Measurements from ENCODE around the gene RAD51B.

Gene RAD51B

DNA sequence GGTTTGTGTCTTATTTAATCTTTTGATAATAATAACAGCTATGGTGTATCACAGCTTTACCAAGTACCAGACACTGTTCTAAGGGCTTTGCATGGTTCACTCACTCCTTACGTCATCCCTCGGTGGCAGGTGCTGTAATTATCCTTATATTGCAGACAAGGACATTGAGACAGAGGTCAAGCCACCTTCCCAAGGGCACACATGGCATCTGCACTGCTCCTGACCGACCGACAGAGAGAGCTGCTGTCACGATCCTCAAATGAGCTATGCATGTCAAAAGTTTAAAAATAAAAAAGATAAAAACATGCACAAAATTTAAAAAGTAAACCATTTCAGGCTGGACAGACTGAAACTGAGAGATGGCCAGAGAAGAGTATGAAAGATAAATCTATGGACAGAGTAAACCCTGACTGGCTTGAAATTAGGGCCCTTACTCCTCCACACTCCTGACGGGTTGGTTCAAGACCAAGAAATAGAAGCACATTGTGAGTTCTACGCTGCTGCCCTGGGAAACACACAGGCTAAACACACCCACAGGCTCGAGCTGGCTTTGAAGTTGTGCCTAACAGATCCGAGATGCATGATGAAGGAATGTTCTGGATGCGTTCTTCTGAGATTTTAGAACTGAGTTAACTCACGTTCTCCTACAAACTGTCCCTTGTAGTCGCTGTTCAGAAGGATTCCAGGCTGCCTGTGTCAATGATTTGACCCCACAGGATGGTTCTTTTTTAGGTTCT, 704.6 kb downstream of the RAD51B start:
- ChIA-PET POLR2A (no interaction called here), CTCF (interaction anchor here (0.6 kb wide), 1 partner anchor 387 kb away, joined by 3 read pairs; no protein-coding TSS in a partner anchor)
- TF ChIP-seq ZNF623 (tag by site-specific recombination; IDR thresholded peaks at IDR 0.05): no peak
- no peak for TF ChIP-seq ZNF561 (tag by site-specific recombination; IDR thresholded peaks at IDR 0.05; ENCODE audit: borderline replicate concordance)
- TF ChIP-seq YY1 (tag by site-specific recombination; IDR thresholded peaks at IDR 0.05): no peak
- no peak for TF ChIP-seq RBAK (tag by site-specific recombination; IDR thresholded peaks at IDR 0.05)
- no peak for TF ChIP-seq KLF1 (tag by site-specific recombination; IDR thresholded peaks at IDR 0.05)
- Histone ChIP-seq H3K4me3 (ENCODE audit: low read depth, low read length) (no peak overlapping the region), H3K27ac (ENCODE audit: extremely low read depth, low read depth, low read length) (no peak overlapping the region), H3K36me3 (ENCODE audit: control insufficient read depth in 2 of 2, insufficient read depth in 1 of 2, low read length in 2 of 2) (no peaks in the 10 kb centered on the region), H3K9me3 (ENCODE audit: control insufficient read depth, insufficient read depth, low read depth, low read length) (no peaks in the 10 kb centered on the region), H3K4me1 (ENCODE audit: control insufficient read depth, insufficient read depth, low read length) (no peaks in the 10 kb centered on the region)

DNA sequence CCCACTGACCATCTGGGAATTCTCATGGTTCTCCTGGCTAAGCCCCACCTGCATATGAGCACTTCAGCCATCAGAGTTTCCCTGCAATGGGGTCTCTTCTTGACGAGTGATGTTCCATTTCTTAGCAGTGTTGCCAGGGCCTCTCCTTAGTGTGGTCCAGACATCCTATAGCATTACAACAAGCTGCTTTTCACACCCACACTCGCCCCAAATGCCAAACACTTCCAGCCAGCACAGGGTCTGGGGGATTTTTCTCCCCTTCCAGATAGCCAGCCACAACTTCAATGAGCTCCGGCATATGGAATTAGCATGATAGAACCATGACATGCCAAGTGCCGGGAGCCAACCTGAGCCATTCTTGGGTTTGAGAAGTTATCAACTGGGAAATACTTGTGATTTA, 705.9 kb downstream of the RAD51B start:
- Histone ChIP-seq H3K36me3 (ENCODE audit: control insufficient read depth in 2 of 2, insufficient read depth in 1 of 2, low read length in 2 of 2) (no peaks in the 10 kb centered on the region), H3K4me1 (ENCODE audit: control insufficient read depth, insufficient read depth, low read length) (no peaks in the 10 kb centered on the region), H3K4me3 (ENCODE audit: low read depth, low read length) (no peak overlapping the region), H3K9me3 (ENCODE audit: control insufficient read depth, insufficient read depth, low read depth, low read length) (no peaks in the 10 kb centered on the region), H3K27ac (ENCODE audit: extremely low read depth, low read depth, low read length) (no peak overlapping the region)
- ChIA-PET POLR2A (no interaction called here), CTCF (interaction anchor here (0.6 to 1.1 kb wide), 3 partner anchors 219 to 591 kb away, joined by 3 to 4 read pairs (median 3); no protein-coding TSS in a partner anchor)
- TF ChIP-seq ZNF394 (tag by site-specific recombination; IDR thresholded peaks at IDR 0.05; ENCODE audit: borderline replicate concordance) (no peak), ZNF510 (tag by site-specific recombination; IDR thresholded peaks at IDR 0.05; ENCODE audit: insufficient replicate concordance) (no peak), PRDM1 (tag by site-specific recombination; IDR thresholded peaks at IDR 0.05) (no peak), KLF7 (tag by site-specific recombination; IDR thresholded peaks at IDR 0.05; ENCODE audit: borderline replicate concordance) (no peak), ZFP3 (tag by site-specific recombination; IDR thresholded peaks at IDR 0.05; ENCODE audit: low read depth) (no peak), ZBTB7A (tag by site-specific recombination; IDR thresholded peaks at IDR 0.05; ENCODE audit: low read depth) (no peak), ZNF24 (tag by site-specific recombination; IDR thresholded peaks at IDR 0.05) (no peak), ZNF223 (tag by site-specific recombination; IDR thresholded peaks at IDR 0.05) (no peak), ZNF133 (tag by site-specific recombination; IDR thresholded peaks at IDR 0.05) (no peak), ZNF530 (tag by site-specific recombination; IDR thresholded peaks at IDR 0.05; ENCODE audit: low read depth) (no peak), ZNF473 (tag by site-specific recombination; IDR thresholded peaks at IDR 0.05) (no peak), ZBTB1 (tag by site-specific recombination; IDR thresholded peaks at IDR 0.05) (no peak), ZBTB21 (tag by site-specific recombination; IDR thresholded peaks at IDR 0.05) (no peak), ZNF174 (tag by site-specific recombination; IDR thresholded peaks at IDR 0.05) (no peak)
- TF ChIP-seq, protein P1, sequence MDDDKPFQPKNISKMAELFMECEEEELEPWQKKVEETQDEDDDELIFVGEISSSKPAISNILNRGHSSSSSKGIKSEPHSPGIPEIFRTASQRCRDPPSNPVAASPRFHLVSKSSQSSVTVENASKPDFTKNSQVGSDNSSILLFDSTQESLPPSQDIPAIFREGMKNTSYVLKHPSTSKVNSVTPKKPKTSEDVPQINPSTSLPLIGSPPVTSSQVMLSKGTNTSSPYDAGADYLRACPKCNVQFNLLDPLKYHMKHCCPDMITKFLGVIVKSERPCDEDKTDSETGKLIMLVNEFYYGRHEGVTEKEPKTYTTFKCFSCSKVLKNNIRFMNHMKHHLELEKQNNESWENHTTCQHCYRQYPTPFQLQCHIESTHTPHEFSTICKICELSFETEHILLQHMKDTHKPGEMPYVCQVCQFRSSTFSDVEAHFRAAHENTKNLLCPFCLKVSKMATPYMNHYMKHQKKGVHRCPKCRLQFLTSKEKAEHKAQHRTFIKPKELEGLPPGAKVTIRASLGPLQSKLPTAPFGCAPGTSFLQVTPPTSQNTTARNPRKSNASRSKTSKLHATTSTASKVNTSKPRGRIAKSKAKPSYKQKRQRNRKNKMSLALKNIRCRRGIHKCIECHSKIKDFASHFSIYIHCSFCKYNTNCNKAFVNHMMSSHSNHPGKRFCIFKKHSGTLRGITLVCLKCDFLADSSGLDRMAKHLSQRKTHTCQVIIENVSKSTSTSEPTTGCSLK (tag by site-specific recombination; IDR thresholded peaks at IDR 0.05): no peak
- TF ChIP-seq, protein P2, sequence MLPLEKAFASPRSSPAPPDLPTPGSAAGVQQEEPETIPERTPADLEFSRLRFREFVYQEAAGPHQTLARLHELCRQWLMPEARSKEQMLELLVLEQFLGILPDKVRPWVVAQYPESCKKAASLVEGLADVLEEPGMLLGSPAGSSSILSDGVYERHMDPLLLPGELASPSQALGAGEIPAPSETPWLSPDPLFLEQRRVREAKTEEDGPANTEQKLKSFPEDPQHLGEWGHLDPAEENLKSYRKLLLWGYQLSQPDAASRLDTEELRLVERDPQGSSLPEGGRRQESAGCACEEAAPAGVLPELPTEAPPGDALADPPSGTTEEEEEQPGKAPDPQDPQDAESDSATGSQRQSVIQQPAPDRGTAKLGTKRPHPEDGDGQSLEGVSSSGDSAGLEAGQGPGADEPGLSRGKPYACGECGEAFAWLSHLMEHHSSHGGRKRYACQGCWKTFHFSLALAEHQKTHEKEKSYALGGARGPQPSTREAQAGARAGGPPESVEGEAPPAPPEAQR (tag by site-specific recombination; IDR thresholded peaks at IDR 0.05): no peak
- TF ChIP-seq, protein P3, sequence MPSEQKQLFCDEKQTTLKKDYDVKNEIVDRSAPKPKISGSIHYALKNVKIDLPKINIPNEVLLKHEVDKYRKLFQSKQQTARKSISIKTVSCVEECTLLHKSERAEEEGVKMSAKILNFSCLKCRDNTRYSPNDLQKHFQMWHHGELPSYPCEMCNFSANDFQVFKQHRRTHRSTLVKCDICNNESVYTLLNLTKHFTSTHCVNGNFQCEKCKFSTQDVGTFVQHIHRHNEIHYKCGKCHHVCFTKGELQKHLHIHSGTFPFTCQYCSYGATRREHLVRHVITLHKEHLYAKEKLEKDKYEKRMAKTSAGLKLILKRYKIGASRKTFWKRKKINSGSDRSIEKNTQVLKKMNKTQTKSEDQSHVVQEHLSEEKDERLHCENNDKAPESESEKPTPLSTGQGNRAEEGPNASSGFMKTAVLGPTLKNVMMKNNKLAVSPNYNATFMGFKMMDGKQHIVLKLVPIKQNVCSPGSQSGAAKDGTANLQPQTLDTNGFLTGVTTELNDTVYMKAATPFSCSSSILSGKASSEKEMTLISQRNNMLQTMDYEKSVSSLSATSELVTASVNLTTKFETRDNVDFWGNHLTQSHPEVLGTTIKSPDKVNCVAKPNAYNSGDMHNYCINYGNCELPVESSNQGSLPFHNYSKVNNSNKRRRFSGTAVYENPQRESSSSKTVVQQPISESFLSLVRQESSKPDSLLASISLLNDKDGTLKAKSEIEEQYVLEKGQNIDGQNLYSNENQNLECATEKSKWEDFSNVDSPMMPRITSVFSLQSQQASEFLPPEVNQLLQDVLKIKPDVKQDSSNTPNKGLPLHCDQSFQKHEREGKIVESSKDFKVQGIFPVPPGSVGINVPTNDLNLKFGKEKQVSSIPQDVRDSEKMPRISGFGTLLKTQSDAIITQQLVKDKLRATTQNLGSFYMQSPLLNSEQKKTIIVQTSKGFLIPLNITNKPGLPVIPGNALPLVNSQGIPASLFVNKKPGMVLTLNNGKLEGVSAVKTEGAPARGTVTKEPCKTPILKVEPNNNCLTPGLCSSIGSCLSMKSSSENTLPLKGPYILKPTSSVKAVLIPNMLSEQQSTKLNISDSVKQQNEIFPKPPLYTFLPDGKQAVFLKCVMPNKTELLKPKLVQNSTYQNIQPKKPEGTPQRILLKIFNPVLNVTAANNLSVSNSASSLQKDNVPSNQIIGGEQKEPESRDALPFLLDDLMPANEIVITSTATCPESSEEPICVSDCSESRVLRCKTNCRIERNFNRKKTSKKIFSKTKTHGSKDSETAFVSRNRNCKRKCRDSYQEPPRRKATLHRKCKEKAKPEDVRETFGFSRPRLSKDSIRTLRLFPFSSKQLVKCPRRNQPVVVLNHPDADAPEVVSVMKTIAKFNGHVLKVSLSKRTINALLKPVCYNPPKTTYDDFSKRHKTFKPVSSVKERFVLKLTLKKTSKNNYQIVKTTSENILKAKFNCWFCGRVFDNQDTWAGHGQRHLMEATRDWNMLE (tag by site-specific recombination; conservative IDR thresholded peaks at IDR 0.05; ENCODE audit: low read depth): no peak
- TF ChIP-seq, protein P4, sequence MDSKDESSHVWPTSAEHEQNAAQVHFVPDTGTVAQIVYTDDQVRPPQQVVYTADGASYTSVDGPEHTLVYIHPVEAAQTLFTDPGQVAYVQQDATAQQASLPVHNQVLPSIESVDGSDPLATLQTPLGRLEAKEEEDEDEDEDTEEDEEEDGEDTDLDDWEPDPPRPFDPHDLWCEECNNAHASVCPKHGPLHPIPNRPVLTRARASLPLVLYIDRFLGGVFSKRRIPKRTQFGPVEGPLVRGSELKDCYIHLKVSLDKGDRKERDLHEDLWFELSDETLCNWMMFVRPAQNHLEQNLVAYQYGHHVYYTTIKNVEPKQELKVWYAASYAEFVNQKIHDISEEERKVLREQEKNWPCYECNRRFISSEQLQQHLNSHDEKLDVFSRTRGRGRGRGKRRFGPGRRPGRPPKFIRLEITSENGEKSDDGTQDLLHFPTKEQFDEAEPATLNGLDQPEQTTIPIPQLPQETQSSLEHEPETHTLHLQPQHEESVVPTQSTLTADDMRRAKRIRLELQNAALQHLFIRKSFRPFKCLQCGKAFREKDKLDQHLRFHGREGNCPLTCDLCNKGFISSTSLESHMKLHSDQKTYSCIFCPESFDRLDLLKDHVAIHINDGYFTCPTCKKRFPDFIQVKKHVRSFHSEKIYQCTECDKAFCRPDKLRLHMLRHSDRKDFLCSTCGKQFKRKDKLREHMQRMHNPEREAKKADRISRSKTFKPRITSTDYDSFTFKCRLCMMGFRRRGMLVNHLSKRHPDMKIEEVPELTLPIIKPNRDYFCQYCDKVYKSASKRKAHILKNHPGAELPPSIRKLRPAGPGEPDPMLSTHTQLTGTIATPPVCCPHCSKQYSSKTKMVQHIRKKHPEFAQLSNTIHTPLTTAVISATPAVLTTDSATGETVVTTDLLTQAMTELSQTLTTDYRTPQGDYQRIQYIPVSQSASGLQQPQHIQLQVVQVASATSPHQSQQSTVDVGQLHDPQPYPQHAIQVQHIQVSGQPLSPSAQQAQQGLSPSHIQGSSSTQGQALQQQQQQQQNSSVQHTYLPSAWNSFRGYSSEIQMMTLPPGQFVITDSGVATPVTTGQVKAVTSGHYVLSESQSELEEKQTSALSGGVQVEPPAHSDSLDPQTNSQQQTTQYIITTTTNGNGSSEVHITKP (tag by site-specific recombination; IDR thresholded peaks at IDR 0.05): no peak

Data from HEK293 (cell line).